ENCODE results near the gene RIPK4. TPM values are rescaled to one million over a fixed set of nuclear protein-coding genes. Genes with fewer than 3 reads are reported as not detected.
"Not testable (repeated sequence)": the region's sequence is repeated elsewhere in the genome, so short reads cannot be mapped to it uniquely, and the experiment has no call there.

RIPK4 gene
- total RNA-seq, 3 donors from 2014 or later (not counting 1 experiment from before 2014, with no cell fraction given) = 0.09 TPM; not detected in 2

DNA sequence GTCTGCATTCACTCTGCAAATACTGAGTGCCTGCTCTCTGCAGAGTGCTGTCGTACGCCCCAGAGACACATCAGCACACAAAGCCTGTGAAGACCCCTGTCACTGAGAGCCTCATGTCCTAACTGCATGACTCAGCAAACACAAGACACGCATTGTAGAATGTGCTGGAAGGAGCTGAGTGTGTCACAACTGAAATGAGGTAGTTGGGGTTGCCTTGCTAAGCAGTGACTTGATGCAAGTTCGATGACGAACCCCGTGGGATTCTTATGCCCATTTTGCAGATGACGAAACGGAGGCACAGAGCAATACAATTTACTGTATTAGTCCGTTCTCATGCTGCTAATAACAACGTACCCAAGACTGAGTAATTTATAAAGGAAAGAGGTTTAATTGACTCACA, 65.1 kb downstream of the RIPK4 start:
- no peak for TF ChIP-seq CTCF (IDR thresholded peaks at IDR 0.05)
- H3K9me3 ChIP-seq (ENCODE audit: control insufficient read depth, insufficient read depth, low read length) = no peaks in the 10 kb centered on the region
- no peaks in the 10 kb centered on the region for H3K4me1 ChIP-seq (ENCODE audit: control insufficient read depth, insufficient read depth, low read length)
- Mint-ChIP-seq H3K27ac (no peak overlapping the region), H3K4me1 (peaks cover 0 to 3% of the 10 kb centered on the region in 2 donors), H3K36me3 (no peaks in the 10 kb centered on the region), H3K27me3 (ENCODE audit: low read depth in 2 of 2) (peaks cover 9 to 17% of the 10 kb centered on the region in 2 donors), H3K4me3 (no peak overlapping the region), H3K9me3 (no peaks in the 10 kb centered on the region)
- WGBS (ENCODE audit: insufficient coverage) = 87% methylated on average over 10 of the region's 10 CpGs
- ATAC-seq = no peak
- intact Hi-C loops (cut with micrococcal nuclease) = no loop called here
- no peak for DNase-seq
- H3K4me3 ChIP-seq (ENCODE audit: low read length) = no peak overlapping the region
- no peaks in the 10 kb centered on the region for H3K27me3 ChIP-seq (ENCODE audit: control insufficient read depth, insufficient read depth, low read length)
- no peaks in the 10 kb centered on the region for H3K36me3 ChIP-seq (ENCODE audit: control insufficient read depth, insufficient read depth, low read length)
- H3K27ac ChIP-seq (ENCODE audit: low read length) = no peak overlapping the region

DNA sequence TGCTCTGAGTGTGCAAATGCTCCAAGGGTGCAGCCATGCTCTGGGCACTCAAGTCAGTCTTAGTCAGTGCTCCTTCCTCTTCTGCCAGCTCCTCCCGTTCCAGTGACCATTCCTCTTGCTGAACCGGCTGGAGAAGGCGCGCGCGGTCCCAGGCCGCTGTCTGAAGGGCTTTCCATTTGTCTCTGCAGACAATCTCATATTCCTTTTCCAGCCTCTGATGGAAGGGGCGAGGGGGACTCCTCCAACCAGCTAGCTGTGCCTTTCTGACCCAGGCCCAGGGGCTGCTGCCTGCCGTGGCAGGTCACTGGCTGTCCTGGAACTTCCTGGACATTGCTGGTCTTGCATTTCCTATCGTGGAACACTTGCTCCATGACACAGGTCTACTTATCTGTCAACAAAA, 67.5 kb downstream of the RIPK4 start:
- intact Hi-C loops (cut with micrococcal nuclease) = no loop called here
- H3K27me3 ChIP-seq (ENCODE audit: control insufficient read depth, insufficient read depth, low read length) = no peaks in the 10 kb centered on the region

GRCh38 chr21:41698071-41698470, 68.8 kb downstream of the RIPK4 start:
- Mint-ChIP-seq H3K27ac (no peak overlapping the region), H3K9me3 (peaks cover 0 to 2% of the 10 kb centered on the region in 2 donors), H3K36me3 (no peaks in the 10 kb centered on the region), H3K4me3 (no peak overlapping the region), H3K4me1 (no peaks in the 10 kb centered on the region), H3K27me3 (ENCODE audit: low read depth in 2 of 2) (peaks cover 15 to 16% of the 10 kb centered on the region in 2 donors)
- no peaks in the 10 kb centered on the region for H3K9me3 ChIP-seq (ENCODE audit: control insufficient read depth, insufficient read depth, low read length)
- WGBS (ENCODE audit: insufficient coverage) = 90% methylated on average over 10 of the region's 11 CpGs
- H3K4me3 ChIP-seq (ENCODE audit: low read length) = no peak overlapping the region
- H3K27ac ChIP-seq (ENCODE audit: low read length) = no peak overlapping the region
- ATAC-seq = no peak
- intact Hi-C loops (cut with micrococcal nuclease) = no loop called here
- no peak for TF ChIP-seq CTCF (IDR thresholded peaks at IDR 0.05)
- no peak for DNase-seq
- no peaks in the 10 kb centered on the region for H3K4me1 ChIP-seq (ENCODE audit: control insufficient read depth, insufficient read depth, low read length)
- H3K36me3 ChIP-seq (ENCODE audit: control insufficient read depth, insufficient read depth, low read length) = no peaks in the 10 kb centered on the region
- H3K27me3 ChIP-seq (ENCODE audit: control insufficient read depth, insufficient read depth, low read length) = no peaks in the 10 kb centered on the region

More for the DNA sequence above, 67.5 kb downstream of the RIPK4 start:
- Histone ChIP-seq H3K27ac (ENCODE audit: low read length) (no peak overlapping the region), H3K36me3 (ENCODE audit: control insufficient read depth, insufficient read depth, low read length) (no peaks in the 10 kb centered on the region), H3K4me1 (ENCODE audit: control insufficient read depth, insufficient read depth, low read length) (no peaks in the 10 kb centered on the region), H3K9me3 (ENCODE audit: control insufficient read depth, insufficient read depth, low read length) (no peaks in the 10 kb centered on the region), H3K4me3 (ENCODE audit: low read length) (no peak overlapping the region)
- no peaks in the 10 kb centered on the region for H3K4me1 Mint-ChIP-seq
- no peak overlapping the region for H3K4me3 Mint-ChIP-seq
- WGBS (ENCODE audit: insufficient coverage) = 87% methylated on average over 10 of the region's 10 CpGs
- H3K27ac Mint-ChIP-seq = no peak overlapping the region
- TF ChIP-seq CTCF (IDR thresholded peaks at IDR 0.05) = no peak
- H3K9me3 Mint-ChIP-seq = no peaks in the 10 kb centered on the region
- peaks cover 9 to 17% of the 10 kb centered on the region in 2 donors for H3K27me3 Mint-ChIP-seq (ENCODE audit: low read depth in 2 of 2)
- H3K36me3 Mint-ChIP-seq = no peaks in the 10 kb centered on the region
- no peak for ATAC-seq
- DNase-seq = no peak

DNA sequence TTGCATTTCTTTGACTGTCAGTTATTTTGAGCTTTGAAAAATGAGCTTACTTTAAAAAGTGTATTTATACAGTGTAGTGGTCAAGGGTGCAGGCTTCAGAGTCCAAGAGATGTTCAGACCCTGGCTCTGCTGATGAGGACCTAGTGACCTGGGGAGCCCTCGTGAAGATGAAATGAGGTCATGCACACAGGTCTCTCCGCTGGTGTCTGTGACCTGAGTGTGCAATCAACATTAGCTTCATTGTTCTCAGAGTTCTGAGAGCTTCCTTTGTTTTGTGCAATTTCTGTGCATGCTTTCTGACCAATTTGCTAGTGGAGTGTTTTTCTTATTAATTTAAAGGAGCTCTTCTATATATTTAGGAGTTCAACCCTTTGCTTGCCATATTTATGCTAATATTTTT, 71.3 kb downstream of the RIPK4 start:
- WGBS (ENCODE audit: insufficient coverage) = 84% methylated on average over 2 of the region's 2 CpGs
- Histone ChIP-seq H3K36me3 (ENCODE audit: control insufficient read depth, insufficient read depth, low read length) (no peaks in the 10 kb centered on the region), H3K4me3 (ENCODE audit: low read length) (no peak overlapping the region), H3K9me3 (ENCODE audit: control insufficient read depth, insufficient read depth, low read length) (no peaks in the 10 kb centered on the region), H3K27ac (ENCODE audit: low read length) (no peak overlapping the region), H3K4me1 (ENCODE audit: control insufficient read depth, insufficient read depth, low read length) (no peaks in the 10 kb centered on the region), H3K27me3 (ENCODE audit: control insufficient read depth, insufficient read depth, low read length) (no peaks in the 10 kb centered on the region)
- no peaks in the 10 kb centered on the region for H3K4me1 Mint-ChIP-seq
- TF ChIP-seq CTCF (IDR thresholded peaks at IDR 0.05) = no peak
- intact Hi-C loops (cut with micrococcal nuclease) = no loop called here
- no peak overlapping the region for H3K4me3 Mint-ChIP-seq
- H3K27ac Mint-ChIP-seq = no peak overlapping the region
- H3K36me3 Mint-ChIP-seq = no peaks in the 10 kb centered on the region
- peaks cover 0 to 2% of the 10 kb centered on the region in 2 donors for H3K9me3 Mint-ChIP-seq
- no peak for ATAC-seq
- DNase-seq = no peak
- H3K27me3 Mint-ChIP-seq (ENCODE audit: low read depth in 2 of 2) = peaks cover 2 to 15% of the 10 kb centered on the region in 2 donors

- WGBS (ENCODE audit: insufficient coverage) = 82% methylated on average over 4 of the region's 4 CpGs
- H3K9me3 ChIP-seq (ENCODE audit: control insufficient read depth, insufficient read depth, low read length); H3K4me1 ChIP-seq (ENCODE audit: control insufficient read depth, insufficient read depth, low read length); H3K9me3 Mint-ChIP-seq; H3K27me3 ChIP-seq (ENCODE audit: control insufficient read depth, insufficient read depth, low read length); H3K27ac ChIP-seq (ENCODE audit: low read length); H3K36me3 Mint-ChIP-seq; H3K27ac Mint-ChIP-seq; ATAC-seq; H3K4me3 ChIP-seq (ENCODE audit: low read length); DNase-seq; H3K4me3 Mint-ChIP-seq; H3K4me1 Mint-ChIP-seq; intact Hi-C loops (cut with micrococcal nuclease); H3K36me3 ChIP-seq (ENCODE audit: control insufficient read depth, insufficient read depth, low read length): not testable (repeated sequence)
- peaks cover 0 to 13% of the 10 kb centered on the region in 2 donors for H3K27me3 Mint-ChIP-seq (ENCODE audit: low read depth in 2 of 2)
Observed at GRCh38 chr21:41694042-41694441, 72.8 kb downstream of the RIPK4 start.

Measured in natural killer cell (primary cell).